HL-60/S4 treated with phorbol 12-myristate 13-acetate at 8.2 ng/mL for 4 days and 3 days (cell line): ENCODE data around the gene CLSTN2.

ENCODE experiments used
- in situ Hi-C: fragments of 300-500 bp; cut with MboI; formaldehyde crosslinking; loops from 2 replicates; pipeline ENCODE4 v1.15.0; 2022; ENCODE audit warnings: low sequenced_read_pairs

The CLSTN2 gene

DNA sequence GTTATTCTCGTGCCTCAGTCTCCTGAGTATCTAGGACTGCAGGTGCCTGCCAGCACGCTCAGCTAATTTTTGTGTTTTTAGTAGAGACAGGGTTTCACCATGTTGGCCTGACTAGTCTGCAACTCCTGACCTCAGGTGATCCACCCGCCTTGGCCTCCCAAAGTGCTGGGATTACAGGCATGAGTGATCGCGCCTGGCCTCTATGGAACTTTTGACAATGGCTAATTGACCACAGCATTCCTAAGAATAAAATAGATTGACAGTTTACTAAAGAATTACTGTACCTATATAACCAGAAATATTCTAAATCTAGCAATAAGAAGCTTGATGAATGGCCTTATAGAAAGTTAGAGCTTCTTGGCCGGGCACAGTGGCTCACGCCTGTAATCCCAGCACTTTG lies 691.9 kb downstream of the CLSTN2 start:
- in situ Hi-C loops, result no loop called here
